Medulla oblongata (tissue), 1 donor: ENCODE measurements around the gene SECTM1.
A peak's percentile ranks its signal among the peaks of the same experiment; 100 is the strongest.

Source experiments
- DNase-seq: peaks from one replicate; pipeline ENCODE4 v3.0.0-alpha.2; 2015; ENCODE audit errors: extremely low spot score

SECTM1 gene

DNA sequence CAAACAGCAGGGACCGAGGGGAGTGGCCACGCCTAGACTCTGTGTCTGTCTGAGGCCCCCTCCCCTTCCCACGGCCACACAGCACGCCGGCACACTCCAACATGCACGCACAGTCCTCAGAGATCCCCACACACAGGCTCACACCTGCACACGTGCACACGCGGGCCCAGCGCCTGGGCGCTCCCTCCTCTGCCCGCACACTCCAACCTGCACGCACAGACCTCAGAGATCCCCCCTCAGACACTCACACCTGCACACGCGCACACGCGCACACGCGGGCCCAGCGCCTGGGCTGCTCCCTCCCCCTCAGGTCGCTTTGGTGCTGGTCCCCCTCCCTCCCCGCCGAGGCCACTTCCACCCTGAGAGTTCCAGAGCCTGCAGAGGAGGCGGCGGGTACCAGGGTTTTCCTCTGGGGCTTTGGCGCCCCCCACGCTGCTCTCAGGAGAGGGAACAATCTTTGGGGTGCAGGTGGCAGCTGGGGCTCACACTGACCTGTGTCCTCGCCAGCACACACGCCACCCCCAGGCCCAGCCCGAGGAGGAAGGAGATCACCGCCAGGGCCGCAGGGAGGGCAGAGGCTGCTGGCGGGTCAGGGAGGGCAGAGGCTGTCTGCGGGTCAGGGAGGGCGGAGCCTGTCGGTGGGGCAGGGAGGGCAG lies 17.7 kb downstream of the SECTM1 start:
- no peak for DNase-seq

- DNase-seq = no peak
These were observed 18.6 kb downstream of the SECTM1 start for GRCh38 chr17:82314727-82315605.

DNA sequence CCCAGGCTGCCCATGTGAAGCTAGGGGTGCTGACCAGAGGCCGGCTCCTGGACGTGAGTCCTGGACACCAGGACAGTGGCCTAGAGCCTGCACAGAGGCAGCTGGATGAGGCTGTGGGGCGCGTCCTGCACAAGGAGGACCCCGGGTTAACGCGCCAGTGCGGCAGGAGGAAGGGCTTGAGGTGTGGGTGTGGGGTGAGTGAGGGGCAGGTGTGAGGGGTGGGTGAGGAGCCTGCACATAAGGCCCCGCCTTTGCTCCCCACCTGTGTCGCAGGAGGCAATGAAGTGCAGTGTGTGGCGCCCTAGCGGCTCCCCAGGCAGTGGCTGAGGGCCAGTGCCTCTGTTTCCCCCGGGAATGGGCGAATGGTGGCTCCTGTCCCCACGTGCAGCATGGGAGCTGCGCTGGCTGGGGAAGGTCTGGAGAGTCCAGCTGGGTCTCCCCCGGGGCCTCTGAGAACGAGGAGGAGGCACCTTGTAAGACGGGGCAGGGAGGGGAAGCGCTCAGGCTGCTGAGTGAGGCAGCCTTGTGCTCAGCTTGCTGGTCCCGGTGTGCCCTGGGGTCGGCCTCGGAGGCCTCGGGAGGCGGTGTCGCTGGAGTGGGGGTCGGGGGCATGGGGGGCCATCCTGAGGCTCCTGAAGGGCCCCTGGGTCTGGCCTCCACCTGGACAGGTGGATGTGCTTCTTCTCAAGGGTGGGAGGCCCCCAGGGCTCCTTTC lies 19.4 kb downstream of the SECTM1 start:
- DNase-seq = no peak

GRCh38 chr17:82313195-82314011 lies 20.2 kb downstream of the SECTM1 start:
- DNase-seq = no peak

GRCh38 chr17:82311971-82312370 lies 21.6 kb downstream of the SECTM1 start:
- no peak for DNase-seq

GRCh38 chr17:82310877-82311276 lies 22.7 kb downstream of the SECTM1 start:
- DNase-seq = no peak

GRCh38 chr17:82309656-82310570 lies 23.7 kb downstream of the SECTM1 start:
- DNase-seq = no peak

GRCh38 chr17:82305727-82306300 lies 27.8 kb downstream of the SECTM1 start:
- no peak for DNase-seq

DNA sequence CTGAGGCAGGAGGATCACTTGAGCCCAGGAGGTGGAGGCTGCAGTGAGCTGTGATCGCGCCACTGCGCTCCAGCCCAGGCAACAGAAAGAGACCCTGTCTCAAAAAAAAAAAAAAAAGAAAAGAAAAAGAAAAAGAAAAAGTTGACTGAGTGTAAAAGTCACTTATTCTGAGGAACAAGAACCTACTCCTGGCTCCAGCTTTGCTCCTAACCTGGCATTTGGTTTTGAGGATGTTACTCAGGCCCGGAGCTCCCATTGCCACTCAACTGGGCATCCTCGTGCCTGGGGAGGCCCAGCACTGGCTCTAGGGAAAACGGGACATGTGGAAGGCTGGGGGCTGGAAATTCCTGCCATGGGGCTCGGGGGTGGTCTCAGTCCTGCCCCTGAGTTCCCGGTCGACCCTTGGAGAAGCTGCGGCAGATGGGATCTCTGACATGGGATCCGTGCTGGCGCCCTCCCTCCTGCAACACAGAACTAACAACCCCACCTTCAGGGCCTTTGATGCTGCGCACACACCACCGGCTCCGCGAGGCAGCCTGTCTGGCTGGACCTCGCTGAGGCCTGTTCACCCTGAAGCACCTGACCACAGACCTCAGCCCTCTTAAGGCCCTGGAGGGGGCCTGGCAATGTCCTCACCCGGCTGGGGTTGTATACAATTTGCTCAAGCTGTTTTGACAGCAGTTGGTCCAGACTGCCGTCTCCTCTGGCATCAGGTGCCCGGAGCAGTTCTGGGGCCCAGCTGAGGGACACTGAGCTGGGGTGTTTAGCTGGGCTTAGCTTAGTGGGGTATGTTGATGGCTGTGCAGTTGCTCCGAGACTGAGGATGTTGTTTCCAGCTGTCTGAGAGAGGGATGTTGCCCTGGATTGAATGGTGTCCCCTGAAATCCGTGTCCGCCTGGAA lies 28.5 kb downstream of the SECTM1 start:
- DNase-seq = no peak

DNA sequence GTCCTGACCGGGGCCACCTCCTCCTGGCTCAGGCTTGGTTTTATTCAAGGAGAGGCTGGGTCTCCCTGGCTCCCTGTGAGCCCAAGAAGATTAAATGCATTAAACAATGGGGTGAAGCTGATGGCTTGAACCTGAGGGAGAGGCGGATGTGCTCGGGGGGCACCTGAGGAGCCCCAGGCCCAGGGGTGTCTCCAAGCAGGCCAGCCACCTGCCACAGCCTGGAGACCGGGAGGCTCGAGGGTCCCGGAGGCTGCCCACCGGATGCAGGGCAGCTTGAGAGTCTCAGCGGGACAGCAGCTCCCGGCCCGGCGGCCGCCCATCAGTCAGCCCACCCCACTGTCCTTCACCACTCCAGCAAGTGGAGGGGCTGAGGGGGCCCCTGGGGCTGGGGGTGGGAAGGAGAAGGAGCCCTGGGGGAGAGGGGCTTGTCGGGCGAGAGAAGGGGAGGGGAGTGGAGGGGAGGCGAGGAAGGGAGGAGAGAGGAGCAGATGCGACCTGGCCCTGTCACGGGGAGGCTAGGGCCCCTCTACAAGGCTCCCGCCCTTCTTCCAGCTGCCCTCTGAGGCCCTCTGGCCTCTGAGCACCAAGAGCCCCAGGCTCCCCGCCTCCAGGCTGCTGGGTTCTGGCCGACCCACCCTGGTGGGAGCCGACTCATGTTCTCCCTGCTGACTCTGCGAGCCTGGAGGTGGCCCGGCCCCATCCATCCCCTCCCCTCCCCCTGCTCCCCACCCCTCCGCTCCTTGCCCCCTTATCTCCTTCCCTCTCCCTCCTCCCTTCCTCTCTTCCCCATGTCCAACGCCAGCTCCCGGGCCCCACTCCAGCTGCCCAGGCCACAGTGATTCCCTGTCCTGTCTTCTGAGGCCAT lies 29.4 kb downstream of the SECTM1 start:
- no peak for DNase-seq

GRCh38 chr17:82302991-82303943 lies 30.3 kb downstream of the SECTM1 start:
- no peak for DNase-seq

DNA sequence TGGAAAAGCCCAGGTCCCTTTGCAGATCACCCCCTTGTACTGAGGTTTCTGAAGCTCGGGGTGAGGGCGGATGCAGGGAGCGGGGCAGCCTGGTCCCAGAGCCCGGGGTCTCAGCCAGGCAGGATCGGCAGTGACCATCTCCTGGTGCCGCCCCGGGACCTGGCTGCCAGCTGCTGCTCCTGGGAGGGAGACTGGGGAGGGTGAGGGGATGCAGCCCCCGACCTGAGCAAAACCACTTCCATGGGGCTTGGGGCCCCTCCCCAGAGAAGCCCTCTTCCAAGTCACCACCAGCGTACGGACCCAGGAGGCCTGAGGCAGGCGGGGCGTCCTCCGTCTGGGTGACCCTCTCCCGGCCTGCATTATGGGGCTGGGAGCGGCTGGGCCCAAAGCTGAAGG lies 31.0 kb downstream of the SECTM1 start:
- DNase-seq = no peak

GRCh38 chr17:82301916-82302567 lies 31.5 kb downstream of the SECTM1 start:
- no peak for DNase-seq

DNA sequence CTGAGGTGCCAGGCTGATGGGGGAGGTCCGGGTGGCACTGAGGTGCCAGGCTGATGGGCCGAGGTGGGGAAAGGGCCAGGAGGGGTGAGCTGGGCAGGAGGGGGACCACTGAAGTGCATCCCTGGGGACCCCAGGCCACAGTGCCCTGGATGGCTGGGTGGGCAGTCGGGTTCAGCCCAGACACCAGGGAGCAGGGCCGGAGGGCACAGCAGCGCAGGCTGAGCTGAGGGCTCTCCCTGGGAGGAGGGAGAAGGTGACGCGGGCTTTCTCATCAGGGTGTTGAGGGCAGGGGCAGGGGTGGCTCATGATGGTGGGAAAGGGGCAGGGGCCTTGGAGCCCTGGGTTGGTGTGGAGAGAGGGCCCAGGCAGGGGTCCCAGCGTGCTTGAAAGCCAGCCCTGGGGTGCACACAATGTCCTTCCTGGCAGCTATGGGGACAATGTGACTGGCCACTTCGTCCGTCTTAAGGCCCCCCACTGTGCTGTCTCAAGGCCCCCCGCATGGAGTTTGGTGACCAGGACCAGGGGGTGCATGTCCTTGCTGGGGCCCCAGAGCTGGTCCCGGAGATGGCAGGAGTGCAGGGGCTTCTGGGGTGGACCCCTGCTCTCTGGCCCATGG lies 32.2 kb downstream of the SECTM1 start:
- no peak for DNase-seq

GRCh38 chr17:82300707-82301270 lies 32.8 kb downstream of the SECTM1 start:
- DNase-seq = peak; percentile 48

GRCh38 chr17:82300228-82300627 lies 33.3 kb downstream of the SECTM1 start:
- DNase-seq = no peak
